CD14-positive monocyte (primary cell): Measurements from ENCODE around the gene PPFIA1. TPM values are rescaled to one million over a fixed set of nuclear protein-coding genes. Genes with fewer than 3 reads are reported as not detected.

Source experiments
- DNase-seq, 3 donors: peaks; one replicate each; pipeline ENCODE4 v3.0.0-alpha.2; 2011 to 2022
- H2AFZ ChIP-seq: 2 replicates; pipeline ENCODE4 v1.6.0; 2012; ENCODE audit warnings: mild to moderate bottlenecking, low read depth, low read length, inconsistent platforms; ENCODE audit not compliant: insufficient read depth, poor library complexity, severe bottlenecking
- H3K27ac ChIP-seq, 2 donors: 1 replicate in 1 of 2; 2 replicates in 1 of 2; pipeline ENCODE4 v1.5.1; 2012 to 2013; ENCODE audit warnings: low read length in 2 of 2, control low read depth in 1 of 2, inconsistent platforms in 1 of 2, low read depth in 1 of 2, mild to moderate bottlenecking in 1 of 2
- H3K27me3 ChIP-seq, 2 donors: one replicate each; pipeline versions ENCODE4 v1.6.0 to v1.6.1; 2011 to 2013; ENCODE audit warnings: low read length in 2 of 2; ENCODE audit not compliant: control insufficient read depth in 2 of 2, insufficient read depth in 2 of 2
- H3K36me3 ChIP-seq, 2 donors: replicated peaks in 1 of 2; 1 replicate in 1 of 2; 2 replicates in 1 of 2; pipeline versions ENCODE4 v1.5.1 to v1.6.1; 2012 to 2013; ENCODE audit warnings: low read length in 2 of 2, control low read depth in 1 of 2, inconsistent platforms in 1 of 2, mild to moderate bottlenecking in 1 of 2; ENCODE audit not compliant: insufficient read depth in 2 of 2, control insufficient read depth in 1 of 2
- H3K4me1 ChIP-seq, 2 donors: 1 replicate in 1 of 2; 2 replicates in 1 of 2; pipeline versions ENCODE4 v1.5.1 to v1.6.1; 2012 to 2013; ENCODE audit warnings: low read length in 2 of 2, control low read depth in 1 of 2, inconsistent platforms in 1 of 2, mild to moderate bottlenecking in 1 of 2, moderate library complexity in 1 of 2; ENCODE audit not compliant: insufficient read depth in 2 of 2, control insufficient read depth in 1 of 2
- H3K4me2 ChIP-seq: replicated peaks from 2 replicates; pipeline ENCODE3; 2012; ENCODE audit warnings: low read length, moderate library complexity, mild to moderate bottlenecking; ENCODE audit not compliant: poor library complexity, severe bottlenecking; ENCODE audit errors: extremely low read depth
- H3K4me3 ChIP-seq, 3 experiments: fragments of 200-600 bp in 1 of 3; sonication (generic) in 1 of 3; replicated peaks in 1 of 3; 1 replicate in 2 of 3; 2 replicates in 1 of 3; pipeline ENCODE4 v1.5.1; 2011 to 2013; ENCODE audit warnings: low read length in 3 of 3, mild to moderate bottlenecking in 3 of 3, control low read depth in 2 of 3, low read depth in 2 of 3, inconsistent platforms in 1 of 3, moderate library complexity in 1 of 3
- H3K79me2 ChIP-seq: 2 replicates; pipeline ENCODE4 v1.6.0; 2012; ENCODE audit warnings: mild to moderate bottlenecking, control low read depth, inconsistent platforms, low read length, moderate library complexity; ENCODE audit not compliant: insufficient read depth
- H3K9ac ChIP-seq: 2 replicates; pipeline ENCODE4 v1.6.0; 2017; ENCODE audit warnings: low read length, mild to moderate bottlenecking; ENCODE audit not compliant: insufficient read depth, poor library complexity, severe bottlenecking
- H3K9me3 ChIP-seq, 2 donors: replicated peaks in 1 of 2; 1 replicate in 1 of 2; 2 replicates in 1 of 2; pipeline versions ENCODE4 v1.5.1 to v1.6.1; 2012 to 2013; ENCODE audit warnings: low read length in 2 of 2, control low read depth in 1 of 2; ENCODE audit not compliant: control insufficient read depth in 1 of 2, insufficient read depth in 1 of 2
- H4K20me1 ChIP-seq: 2 replicates; pipeline ENCODE4 v1.6.0; 2012; ENCODE audit warnings: mild to moderate bottlenecking, low read length, control low read depth, moderate library complexity; ENCODE audit not compliant: insufficient read depth
- H3K27ac Mint-ChIP-seq, 7 donors: one replicate each; pipeline ENCODE4 v1.8.0; 2020; ENCODE audit warnings: mild to moderate bottlenecking in 7 of 7, mixed read lengths in 7 of 7, moderate library complexity in 6 of 7, inconsistent platforms in 2 of 7
- H3K27me3 Mint-ChIP-seq, 3 donors: one replicate each; pipeline ENCODE4 v1.8.0; 2021 to 2022; ENCODE audit warnings: low read depth in 3 of 3, mild to moderate bottlenecking in 3 of 3, mixed read lengths in 3 of 3, moderate library complexity in 3 of 3, inconsistent platforms in 1 of 3
- H3K36me3 Mint-ChIP-seq, 2 donors: one replicate each; pipeline ENCODE4 v1.8.0; 2020; ENCODE audit warnings: mixed read lengths in 2 of 2, inconsistent platforms in 1 of 2, mild to moderate bottlenecking in 1 of 2
- H3K4me1 Mint-ChIP-seq: one replicate; pipeline ENCODE4 v1.8.0; 2020; ENCODE audit warnings: mild to moderate bottlenecking, mixed read lengths
- H3K4me3 Mint-ChIP-seq, 2 donors: one replicate each; pipeline ENCODE4 v1.8.0; 2020; ENCODE audit warnings: mild to moderate bottlenecking in 2 of 2, mixed read lengths in 2 of 2, moderate library complexity in 1 of 2
- H3K9me3 Mint-ChIP-seq, 7 donors: one replicate each; pipeline ENCODE4 v1.8.0; 2020 to 2022; ENCODE audit warnings: mixed read lengths in 7 of 7, mild to moderate bottlenecking in 6 of 7, moderate library complexity in 6 of 7, inconsistent platforms in 2 of 7
- WGBS: methylation state at CpG from one replicate; pipeline ENCODE4 v1.1.5; 2013; ENCODE audit warnings: missing lambda C conversion rate; ENCODE audit not compliant: insufficient coverage; 5-methylcytosine and 5-hydroxymethylcytosine counted together
- intact Hi-C, 2 donors: fragments of 100-400 bp; cut with micrococcal nuclease; formaldehyde crosslinking; loops; one replicate each; pipeline versions ENCODE4 v1.15.0 to v1.15.1; 2023
- polyA plus RNA-seq, 3 donors: library from polyadenylated mRNA; depleted of rRNA in 1 of 3; unstranded in 2 of 3; stranded (reverse) in 1 of 3; fragments of 300-500 nt in 2 of 3; fragments of >200 nt in 1 of 3; fragmentation: Illumina TruSeq in 2 of 3; gene quantifications; 1 replicate in 2 of 3; 2 replicates in 1 of 3; pipeline ENCODE4 v1.2.3, GENCODE V29; 2012 to 2021
- TF ChIP-seq, protein P1 (sequence below): fragments of 200-600 bp; IDR thresholded peaks from one replicate; pipeline ENCODE4 v1.8.0; 2022; ENCODE audit warnings: antibody characterized with exemption, mild to moderate bottlenecking

Gene PPFIA1
- polyA plus RNA-seq, 3 donors: 7.5 to 65.7 (median 15.5) TPM

DNA sequence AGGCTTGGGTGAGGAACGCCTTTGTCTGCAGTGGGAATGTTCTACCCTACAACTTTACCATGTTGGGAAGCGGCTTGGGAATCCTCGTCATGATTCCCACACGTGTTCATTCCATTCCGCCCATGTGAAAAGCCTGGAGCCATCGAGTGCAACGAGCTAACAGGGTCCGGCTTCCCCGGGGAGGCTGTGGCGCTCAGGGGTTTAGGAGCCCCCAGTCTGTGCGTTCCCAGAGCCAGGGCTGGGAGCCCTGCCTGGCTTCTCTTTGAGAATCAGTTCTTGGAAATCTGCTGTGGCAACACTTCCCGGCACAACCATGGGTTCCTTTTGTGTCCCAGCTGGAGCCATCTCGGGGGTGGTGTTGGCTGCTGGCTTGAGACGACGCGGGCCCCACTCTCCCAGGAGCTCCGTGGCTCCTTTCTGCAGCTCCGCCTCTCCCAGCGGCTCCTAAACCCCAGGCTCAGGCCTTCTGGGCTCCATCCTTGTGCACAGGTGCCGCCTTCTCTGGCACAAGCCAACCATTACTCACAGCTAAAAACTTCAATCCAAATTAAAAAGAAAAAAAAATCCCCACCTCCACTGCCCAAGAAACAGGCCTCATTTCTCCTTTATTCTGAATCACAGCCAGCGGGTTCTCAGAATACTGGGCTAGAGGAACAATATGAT, 18.7 kb upstream of the PPFIA1 start:
- intact Hi-C loops: no loop called here
- H3K4me3 Mint-ChIP-seq: no peak overlapping the region
- H3K27ac Mint-ChIP-seq: peak overlapping the region in 1 of 7 donors; percentile 73
- Histone ChIP-seq H2AFZ (no peak overlapping the region), H3K79me2 (no peaks in the 10 kb centered on the region), H4K20me1 (no peaks in the 10 kb centered on the region), H3K4me2 (no peak overlapping the region), H3K27ac (no peak overlapping the region), H3K9me3 (no peaks in the 10 kb centered on the region), H3K4me3 (no peak overlapping the region), H3K36me3 (no peaks in the 10 kb centered on the region), H3K27me3 (no peaks in the 10 kb centered on the region), H3K4me1 (no peaks in the 10 kb centered on the region), H3K9ac (no peak overlapping the region)
- no peak for DNase-seq
- no peaks in the 10 kb centered on the region for H3K36me3 Mint-ChIP-seq
- peaks cover 5 to 11% (median 6%) of the 10 kb centered on the region in 3 donors for H3K27me3 Mint-ChIP-seq
- TF ChIP-seq, protein P1, sequence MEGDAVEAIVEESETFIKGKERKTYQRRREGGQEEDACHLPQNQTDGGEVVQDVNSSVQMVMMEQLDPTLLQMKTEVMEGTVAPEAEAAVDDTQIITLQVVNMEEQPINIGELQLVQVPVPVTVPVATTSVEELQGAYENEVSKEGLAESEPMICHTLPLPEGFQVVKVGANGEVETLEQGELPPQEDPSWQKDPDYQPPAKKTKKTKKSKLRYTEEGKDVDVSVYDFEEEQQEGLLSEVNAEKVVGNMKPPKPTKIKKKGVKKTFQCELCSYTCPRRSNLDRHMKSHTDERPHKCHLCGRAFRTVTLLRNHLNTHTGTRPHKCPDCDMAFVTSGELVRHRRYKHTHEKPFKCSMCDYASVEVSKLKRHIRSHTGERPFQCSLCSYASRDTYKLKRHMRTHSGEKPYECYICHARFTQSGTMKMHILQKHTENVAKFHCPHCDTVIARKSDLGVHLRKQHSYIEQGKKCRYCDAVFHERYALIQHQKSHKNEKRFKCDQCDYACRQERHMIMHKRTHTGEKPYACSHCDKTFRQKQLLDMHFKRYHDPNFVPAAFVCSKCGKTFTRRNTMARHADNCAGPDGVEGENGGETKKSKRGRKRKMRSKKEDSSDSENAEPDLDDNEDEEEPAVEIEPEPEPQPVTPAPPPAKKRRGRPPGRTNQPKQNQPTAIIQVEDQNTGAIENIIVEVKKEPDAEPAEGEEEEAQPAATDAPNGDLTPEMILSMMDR: no peak
- WGBS: 94% methylated on average over 19 of the region's 21 CpGs
- H3K9me3 Mint-ChIP-seq: peaks cover 2 to 7% (median 5%) of the 10 kb centered on the region in 7 donors
- H3K4me1 Mint-ChIP-seq: no peaks in the 10 kb centered on the region

DNA sequence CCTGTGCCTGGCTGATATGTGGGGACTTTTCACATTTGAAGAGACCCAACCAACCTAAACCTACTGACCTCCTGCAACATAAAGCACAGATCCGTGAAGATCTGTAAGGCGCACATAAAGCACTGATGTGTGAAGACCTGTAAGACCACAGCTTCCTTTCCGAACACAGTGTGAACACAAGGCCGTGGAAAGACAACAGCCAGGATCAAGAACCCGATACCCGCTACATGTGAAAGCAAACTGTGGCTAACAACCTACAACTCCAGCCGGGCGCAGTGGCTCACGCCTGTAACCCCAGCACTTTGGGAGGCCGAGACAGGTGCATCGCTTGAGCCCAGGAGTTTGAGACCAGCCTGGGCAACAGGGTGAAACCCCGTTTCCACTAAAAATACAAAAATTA, 17.6 kb upstream of the PPFIA1 start:
- peaks cover 9 to 10% (median 10%) of the 10 kb centered on the region in 3 donors for H3K27me3 Mint-ChIP-seq
- TF ChIP-seq, protein P1: no peak
- no peak overlapping the region for H3K4me2 ChIP-seq
- no peaks in the 10 kb centered on the region for H3K9me3 ChIP-seq
- no peaks in the 10 kb centered on the region for H3K36me3 Mint-ChIP-seq
- no peaks in the 10 kb centered on the region for H3K27me3 ChIP-seq
- intact Hi-C loops: no loop called here
- H3K79me2 ChIP-seq: no peaks in the 10 kb centered on the region
- no peaks in the 10 kb centered on the region for H3K36me3 ChIP-seq
- WGBS: 97% methylated on average over 9 of the region's 12 CpGs
- H3K27ac Mint-ChIP-seq: no peak overlapping the region
- no peak overlapping the region for H3K4me3 Mint-ChIP-seq
- no peaks in the 10 kb centered on the region for H3K4me1 ChIP-seq
- no peaks in the 10 kb centered on the region for H3K9me3 Mint-ChIP-seq
- no peak overlapping the region for H3K9ac ChIP-seq
- H3K4me1 Mint-ChIP-seq: no peaks in the 10 kb centered on the region
- H3K4me3 ChIP-seq: no peak overlapping the region
- DNase-seq: no peak
- H4K20me1 ChIP-seq: no peaks in the 10 kb centered on the region
- no peak overlapping the region for H2AFZ ChIP-seq
- H3K27ac ChIP-seq: no peak overlapping the region
